ENCODE data around the gene UBL3. TPM values are rescaled to one million over a fixed set of nuclear protein-coding genes. Genes with fewer than 3 reads are reported as not detected.

The UBL3 gene
- total RNA-seq, 2 donors from 2014 or later = 33.6 to 44.5 TPM

GRCh38 chr13:29878101-29878500 is 27.7 kb upstream of the UBL3 start:
- ATAC-seq = no peak
- Mint-ChIP-seq H3K36me3 (ENCODE audit: low read depth) (no peaks in the 10 kb centered on the region), H3K4me1 (peaks cover 4% of the 10 kb centered on the region), H3K27me3 (peaks cover 41% of the 10 kb centered on the region), H3K27ac (no peak overlapping the region), H3K4me3 (no peak overlapping the region)
- H3K9me3 ChIP-seq (ENCODE audit: control insufficient read depth, low read length, poor library complexity, severe bottlenecking) = no peaks in the 10 kb centered on the region
- no peak for DNase-seq

- no peaks in the 10 kb centered on the region for H3K9me3 ChIP-seq (ENCODE audit: control insufficient read depth, low read length, poor library complexity, severe bottlenecking)
- Mint-ChIP-seq H3K27me3 (peaks cover 47% of the 10 kb centered on the region), H3K4me3 (no peak overlapping the region), H3K27ac (no peak overlapping the region), H3K4me1 (peaks cover 4% of the 10 kb centered on the region), H3K36me3 (ENCODE audit: low read depth) (no peaks in the 10 kb centered on the region)
- DNase-seq = no peak
- ATAC-seq = no peak
Observed at GRCh38 chr13:29877456-29878078, 27.1 kb upstream of the UBL3 start.

DNA sequence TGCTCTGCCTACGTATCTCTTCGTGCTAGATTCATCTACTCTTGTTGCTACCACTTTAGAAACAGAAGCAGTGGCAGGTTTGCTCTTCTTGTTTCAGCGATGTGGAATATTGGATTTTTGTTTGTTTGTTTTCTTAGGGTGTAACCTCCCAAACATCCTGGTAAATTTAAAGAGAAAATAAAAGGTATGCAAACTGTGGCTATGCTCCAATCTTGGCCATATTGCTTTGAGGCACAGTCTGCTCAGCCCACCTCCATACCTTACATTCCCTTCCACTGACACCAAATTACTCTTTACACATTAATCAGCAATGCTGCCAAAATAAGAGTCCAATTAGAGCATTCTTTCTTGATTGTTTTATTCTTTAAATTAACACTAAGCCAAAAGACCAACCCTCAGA is 25.2 kb upstream of the UBL3 start:
- peaks cover 49% of the 10 kb centered on the region for H3K27me3 Mint-ChIP-seq
- DNase-seq (no peak), ATAC-seq (no peak)
- no peak overlapping the region for H3K4me3 Mint-ChIP-seq
- H3K27ac Mint-ChIP-seq = no peak overlapping the region
- no peaks in the 10 kb centered on the region for H3K9me3 ChIP-seq (ENCODE audit: control insufficient read depth, low read length, poor library complexity, severe bottlenecking)
- no peaks in the 10 kb centered on the region for H3K36me3 Mint-ChIP-seq (ENCODE audit: low read depth)
- H3K4me1 Mint-ChIP-seq = peaks cover 2% of the 10 kb centered on the region

GRCh38 chr13:29868581-29868980 is 18.2 kb upstream of the UBL3 start:
- no peak overlapping the region for H3K27ac Mint-ChIP-seq

GRCh38 chr13:29865934-29866333 is 15.5 kb upstream of the UBL3 start:
- H3K27ac Mint-ChIP-seq = no peak overlapping the region

More at GRCh38 chr13:29868581-29868980, 18.2 kb upstream of the UBL3 start:
- ATAC-seq (no peak), DNase-seq (no peak)
- no peak overlapping the region for H3K4me3 Mint-ChIP-seq
- peaks cover 2% of the 10 kb centered on the region for H3K4me1 Mint-ChIP-seq
- peaks cover 3% of the 10 kb centered on the region for H3K9me3 ChIP-seq (ENCODE audit: control insufficient read depth, low read length, poor library complexity, severe bottlenecking)
- peaks cover 45% of the 10 kb centered on the region for H3K27me3 Mint-ChIP-seq
- peaks cover 4% of the 10 kb centered on the region for H3K36me3 Mint-ChIP-seq (ENCODE audit: low read depth)

DNA sequence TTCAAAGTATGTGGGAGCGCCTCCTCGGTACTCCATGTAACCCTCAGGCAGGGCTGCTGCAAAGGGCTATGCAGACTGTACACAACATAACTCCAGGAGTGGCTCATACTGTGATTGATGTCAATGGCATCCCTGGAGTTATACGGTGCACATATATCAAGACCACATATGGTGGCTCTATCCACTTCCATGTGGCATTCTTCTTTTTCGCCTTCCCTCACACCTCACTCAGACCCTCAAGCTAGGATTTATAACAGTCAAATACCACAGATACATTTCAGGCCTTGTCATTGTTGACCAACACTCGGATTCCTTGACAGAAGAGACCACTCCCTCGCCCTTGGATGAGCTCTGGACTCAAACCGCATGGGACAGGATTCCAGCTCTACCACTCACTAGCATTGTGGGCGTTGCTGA is 11.3 kb upstream of the UBL3 start:
- peaks cover 22% of the 10 kb centered on the region for H3K27me3 Mint-ChIP-seq
- ATAC-seq (no peak), DNase-seq (no peak)
- peaks cover 2% of the 10 kb centered on the region for H3K36me3 Mint-ChIP-seq (ENCODE audit: low read depth)
- no peak overlapping the region for H3K4me3 Mint-ChIP-seq
- H3K9me3 ChIP-seq (ENCODE audit: control insufficient read depth, low read length, poor library complexity, severe bottlenecking) = peaks cover 4% of the 10 kb centered on the region
- peaks cover 7% of the 10 kb centered on the region for H3K4me1 Mint-ChIP-seq
- no peak overlapping the region for H3K27ac Mint-ChIP-seq

More at GRCh38 chr13:29865934-29866333, 15.5 kb upstream of the UBL3 start:
- H3K27me3 Mint-ChIP-seq = peaks cover 35% of the 10 kb centered on the region
- peaks cover 6% of the 10 kb centered on the region for H3K36me3 Mint-ChIP-seq (ENCODE audit: low read depth)
- peaks cover 4% of the 10 kb centered on the region for H3K4me1 Mint-ChIP-seq
- DNase-seq = no peak
- H3K9me3 ChIP-seq (ENCODE audit: control insufficient read depth, low read length, poor library complexity, severe bottlenecking) = peaks cover 4% of the 10 kb centered on the region
- no peak for ATAC-seq
- H3K4me3 Mint-ChIP-seq = no peak overlapping the region

- peaks cover 12% of the 10 kb centered on the region for H3K4me1 Mint-ChIP-seq
- DNase-seq = no peak
- H3K27me3 Mint-ChIP-seq = peaks cover 17% of the 10 kb centered on the region
- peaks cover 4% of the 10 kb centered on the region for H3K9me3 ChIP-seq (ENCODE audit: control insufficient read depth, low read length, poor library complexity, severe bottlenecking)
- H3K36me3 Mint-ChIP-seq (ENCODE audit: low read depth) = peaks cover 2% of the 10 kb centered on the region
- no peak overlapping the region for H3K4me3 Mint-ChIP-seq
- no peak for ATAC-seq
- H3K27ac Mint-ChIP-seq = no peak overlapping the region
Observed at GRCh38 chr13:29859971-29860370, 9.6 kb upstream of the UBL3 start.

DNA sequence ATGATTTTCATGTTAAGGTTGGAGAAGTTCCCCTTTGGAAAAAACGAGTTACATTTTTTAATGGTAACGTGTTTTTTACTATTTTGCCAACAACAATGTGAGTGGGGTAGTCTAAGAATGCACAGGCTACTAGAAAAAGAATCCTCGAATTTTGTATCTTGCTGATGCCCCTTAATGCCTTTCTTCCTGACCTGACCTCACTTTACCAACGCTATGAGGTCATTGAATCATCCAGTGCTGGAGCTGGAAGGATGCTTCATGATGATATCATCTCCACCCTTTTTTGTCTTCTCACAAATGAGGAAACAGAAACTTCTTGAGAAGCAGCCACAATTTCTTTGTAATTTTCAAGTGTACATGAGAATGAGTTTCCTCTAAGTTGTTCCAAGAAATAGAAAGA is 8.2 kb upstream of the UBL3 start:
- ATAC-seq (no peak), DNase-seq (no peak)
- H3K4me1 Mint-ChIP-seq = peaks cover 14% of the 10 kb centered on the region
- H3K36me3 Mint-ChIP-seq (ENCODE audit: low read depth) = peaks cover 2% of the 10 kb centered on the region
- H3K27me3 Mint-ChIP-seq = peaks cover 5% of the 10 kb centered on the region
- H3K4me3 Mint-ChIP-seq = no peak overlapping the region
- peaks cover 1% of the 10 kb centered on the region for H3K9me3 ChIP-seq (ENCODE audit: control insufficient read depth, low read length, poor library complexity, severe bottlenecking)
- H3K27ac Mint-ChIP-seq = no peak overlapping the region

DNA sequence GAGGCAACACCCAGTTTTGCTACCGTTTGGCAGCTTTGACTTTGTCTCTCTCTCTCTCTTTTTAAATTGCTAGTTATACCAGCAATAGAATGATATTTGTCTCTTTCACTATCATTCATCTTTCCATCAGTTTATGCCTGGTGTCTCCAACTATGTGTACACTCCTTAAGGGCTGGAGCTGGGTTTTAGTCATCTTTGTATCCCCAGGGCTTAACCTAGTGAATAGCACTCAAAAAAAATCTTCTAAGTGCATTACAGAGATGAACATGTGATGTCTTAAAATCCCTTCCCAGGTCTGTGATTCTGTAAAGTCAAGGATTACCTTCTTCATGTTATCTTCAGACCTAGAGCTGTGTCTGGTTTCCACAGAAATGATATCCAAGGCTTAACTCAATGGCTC is 7.8 kb upstream of the UBL3 start:
- peaks cover 5% of the 10 kb centered on the region for H3K27me3 Mint-ChIP-seq
- H3K9me3 ChIP-seq (ENCODE audit: control insufficient read depth, low read length, poor library complexity, severe bottlenecking) = no peaks in the 10 kb centered on the region
- no peak overlapping the region for H3K27ac Mint-ChIP-seq
- peaks cover 2% of the 10 kb centered on the region for H3K36me3 Mint-ChIP-seq (ENCODE audit: low read depth)
- DNase-seq = no peak
- H3K4me3 Mint-ChIP-seq = no peak overlapping the region
- ATAC-seq = no peak
- peaks cover 14% of the 10 kb centered on the region for H3K4me1 Mint-ChIP-seq

DNA sequence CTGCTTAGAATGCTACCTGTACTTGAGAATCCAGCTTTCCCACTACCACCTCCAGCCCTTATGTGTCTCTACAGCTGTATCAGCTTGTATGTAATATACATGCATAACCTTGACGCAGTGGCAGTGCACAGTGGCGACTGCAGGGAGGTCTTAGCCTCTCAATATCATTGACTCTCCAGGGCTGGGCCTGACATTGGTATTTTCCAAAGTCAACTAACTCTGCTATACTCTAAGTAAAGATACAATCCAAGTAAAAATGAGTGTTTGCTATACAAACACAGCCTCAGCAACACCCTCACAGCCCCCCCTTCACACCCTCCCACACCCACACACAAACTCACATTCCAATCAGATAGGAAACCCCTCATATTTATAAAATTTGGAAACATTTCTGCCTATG is 6.7 kb upstream of the UBL3 start:
- Mint-ChIP-seq H3K4me1 (peaks cover 14% of the 10 kb centered on the region), H3K36me3 (ENCODE audit: low read depth) (no peaks in the 10 kb centered on the region), H3K27me3 (peaks cover 5% of the 10 kb centered on the region), H3K4me3 (no peak overlapping the region), H3K27ac (no peak overlapping the region)
- no peak for DNase-seq
- H3K9me3 ChIP-seq (ENCODE audit: control insufficient read depth, low read length, poor library complexity, severe bottlenecking) = no peaks in the 10 kb centered on the region
- no peak for ATAC-seq

DNA sequence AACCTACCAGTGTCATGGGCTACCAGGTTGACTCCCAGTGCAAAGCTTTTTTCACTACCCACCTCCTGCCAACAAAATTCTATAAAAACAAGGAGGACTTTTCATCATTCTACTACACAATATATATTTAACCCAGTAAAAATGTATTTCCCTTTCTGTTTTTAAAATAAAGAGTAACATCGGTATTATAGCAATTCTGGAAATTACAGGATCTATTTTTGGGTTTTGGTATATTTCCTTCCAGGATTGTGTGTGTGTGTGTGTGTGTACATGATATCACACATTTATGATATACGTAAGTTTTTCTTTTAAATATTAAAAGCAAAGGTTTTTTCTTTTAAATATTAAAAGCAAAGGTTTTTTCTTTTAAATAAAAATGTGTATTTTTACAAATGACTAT is 6.0 kb upstream of the UBL3 start:
- no peak for DNase-seq
- H3K9me3 ChIP-seq (ENCODE audit: control insufficient read depth, low read length, poor library complexity, severe bottlenecking) = no peaks in the 10 kb centered on the region
- no peak for ATAC-seq
- peaks cover 14% of the 10 kb centered on the region for H3K4me1 Mint-ChIP-seq
- H3K36me3 Mint-ChIP-seq (ENCODE audit: low read depth) = no peaks in the 10 kb centered on the region
- H3K4me3 Mint-ChIP-seq = no peak overlapping the region
- no peak overlapping the region for H3K27ac Mint-ChIP-seq
- H3K27me3 Mint-ChIP-seq = peaks cover 5% of the 10 kb centered on the region

DNA sequence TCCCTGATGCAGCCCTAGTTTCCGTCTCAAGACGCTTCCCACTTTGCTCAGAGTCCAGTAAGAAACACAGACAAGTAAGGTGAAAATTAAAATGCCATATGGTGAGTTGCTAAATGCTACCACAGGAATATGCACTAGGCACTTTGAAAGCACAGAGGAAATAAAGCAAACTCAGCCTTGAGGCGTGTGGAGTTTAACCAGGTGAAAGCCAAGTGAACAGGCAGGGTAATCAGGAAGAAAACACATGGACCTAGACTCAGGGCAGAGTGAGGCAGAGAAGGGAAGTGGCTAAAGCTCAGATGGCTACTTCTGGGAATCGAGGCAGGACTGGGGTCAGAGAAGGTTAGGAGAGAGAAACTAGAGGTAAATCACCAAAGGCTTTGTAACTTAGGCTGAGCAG is 5.4 kb upstream of the UBL3 start:
- DNase-seq = no peak
- no peaks in the 10 kb centered on the region for H3K36me3 Mint-ChIP-seq (ENCODE audit: low read depth)

DNA sequence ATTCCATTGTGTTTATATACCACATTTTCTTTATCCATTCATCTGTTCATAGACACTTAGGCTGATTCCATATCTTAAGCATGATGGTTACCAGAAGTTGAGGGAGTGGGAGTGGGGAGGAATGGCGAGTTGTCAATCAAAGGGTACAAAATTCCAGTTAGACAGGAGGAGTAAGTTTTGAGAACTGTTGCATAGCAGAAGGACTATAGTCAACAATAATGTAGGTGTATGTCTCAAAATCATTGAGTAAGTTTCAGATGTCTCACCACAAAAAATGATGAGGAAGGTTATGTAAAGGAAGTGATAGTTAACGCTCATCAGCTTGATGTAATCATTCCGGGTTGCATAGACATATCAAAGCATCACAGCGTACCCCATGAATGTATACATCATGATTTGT is 4.6 kb upstream of the UBL3 start:
- H3K27ac Mint-ChIP-seq = no peak overlapping the region
- peaks cover 13% of the 10 kb centered on the region for H3K4me1 Mint-ChIP-seq
- H3K27me3 Mint-ChIP-seq = peaks cover 5% of the 10 kb centered on the region
- peaks cover 3% of the 10 kb centered on the region for H3K36me3 Mint-ChIP-seq (ENCODE audit: low read depth)
- no peak overlapping the region for H3K4me3 Mint-ChIP-seq
- ATAC-seq (no peak), DNase-seq (no peak)
- no peaks in the 10 kb centered on the region for H3K9me3 ChIP-seq (ENCODE audit: control insufficient read depth, low read length, poor library complexity, severe bottlenecking)

More for the DNA sequence above, 5.4 kb upstream of the UBL3 start:
- Mint-ChIP-seq H3K4me3 (no peak overlapping the region), H3K27me3 (peaks cover 5% of the 10 kb centered on the region), H3K4me1 (peaks cover 12% of the 10 kb centered on the region), H3K27ac (no peak overlapping the region)
- no peak for ATAC-seq
- no peaks in the 10 kb centered on the region for H3K9me3 ChIP-seq (ENCODE audit: control insufficient read depth, low read length, poor library complexity, severe bottlenecking)

GRCh38 chr13:29853131-29853530 is 2.7 kb upstream of the UBL3 start:
- no peaks in the 10 kb centered on the region for H3K9me3 ChIP-seq (ENCODE audit: control insufficient read depth, low read length, poor library complexity, severe bottlenecking)
- no peak for ATAC-seq
- H3K4me1 Mint-ChIP-seq = peaks cover 15% of the 10 kb centered on the region
- H3K36me3 Mint-ChIP-seq (ENCODE audit: low read depth) = peaks cover 10% of the 10 kb centered on the region
- DNase-seq = no peak
- peaks cover 5% of the 10 kb centered on the region for H3K27me3 Mint-ChIP-seq
- no peak overlapping the region for H3K4me3 Mint-ChIP-seq
- no peak overlapping the region for H3K27ac Mint-ChIP-seq

Data from T-helper 17 cell (primary cell).